Adipocyte (in vitro differentiated cells): ENCODE results near the gene TDRD12.
"Not testable (repeated sequence)": the region's sequence is repeated elsewhere in the genome, so short reads cannot be mapped to it uniquely, and the experiment has no call there.

Experiments used
- DNase-seq: peaks from one replicate; pipeline ENCODE4 v3.0.0-alpha.2; 2015; ENCODE audit warnings: low read depth
- H3K27me3 ChIP-seq: replicated peaks from 2 replicates; pipeline ENCODE4 v1.7.0; 2013; ENCODE audit warnings: mild to moderate bottlenecking, low read length, moderate library complexity; ENCODE audit not compliant: control insufficient read depth, insufficient read depth
- H3K36me3 ChIP-seq: 2 replicates; pipeline ENCODE4 v1.7.0; 2013; ENCODE audit warnings: low read length, mild to moderate bottlenecking, moderate library complexity; ENCODE audit not compliant: control insufficient read depth, insufficient read depth, severe bottlenecking
- H3K4me1 ChIP-seq: 2 replicates; pipeline ENCODE4 v1.7.0; 2013; ENCODE audit warnings: mild to moderate bottlenecking, low read length, moderate library complexity; ENCODE audit not compliant: control insufficient read depth, insufficient read depth
- H3K4me3 ChIP-seq: 2 replicates; pipeline ENCODE4 v1.7.0; 2013; ENCODE audit warnings: mild to moderate bottlenecking, low read length, moderate library complexity
- H3K9ac ChIP-seq: 2 replicates; pipeline ENCODE4 v1.7.0; 2013; ENCODE audit warnings: mild to moderate bottlenecking, low read length, moderate library complexity
- H3K9me3 ChIP-seq: 2 replicates; pipeline ENCODE4 v1.7.0; 2013; ENCODE audit warnings: mild to moderate bottlenecking, low read length, moderate library complexity; ENCODE audit not compliant: control insufficient read depth

TDRD12 gene

GRCh38 chr19:32677657-32678056 is 41.9 kb upstream of the TDRD12 start:
- Histone ChIP-seq H3K9me3 (no peaks in the 10 kb centered on the region), H3K4me3 (no peak overlapping the region), H3K9ac (no peak overlapping the region), H3K36me3 (no peaks in the 10 kb centered on the region), H3K27me3 (peaks cover 3% of the 10 kb centered on the region), H3K4me1 (peaks cover 10% of the 10 kb centered on the region)
- no peak for DNase-seq

DNA sequence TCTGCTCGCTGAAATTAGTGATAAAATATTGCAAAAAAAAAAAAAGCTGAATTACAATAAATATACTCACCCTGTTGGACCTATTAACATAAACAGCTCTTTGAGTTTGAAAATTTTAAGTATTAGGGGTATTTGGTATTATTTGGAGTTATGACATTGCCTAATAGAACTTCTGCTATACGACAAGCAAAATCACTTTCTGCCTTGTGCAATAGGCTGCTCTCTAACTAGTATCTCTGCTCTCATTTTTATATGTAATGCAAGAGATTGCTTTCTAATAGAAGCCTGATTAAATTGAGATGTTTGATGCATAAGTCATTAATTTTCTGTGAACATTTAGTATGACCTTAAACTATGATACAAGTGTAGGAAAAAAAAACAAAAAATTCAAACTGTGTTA is 38.6 kb upstream of the TDRD12 start:
- no peak for DNase-seq
- H3K4me3 ChIP-seq: no peak overlapping the region
- H3K27me3 ChIP-seq: peaks cover 3% of the 10 kb centered on the region
- no peak overlapping the region for H3K9ac ChIP-seq
- no peaks in the 10 kb centered on the region for H3K36me3 ChIP-seq
- H3K4me1 ChIP-seq: no peaks in the 10 kb centered on the region
- no peaks in the 10 kb centered on the region for H3K9me3 ChIP-seq

DNA sequence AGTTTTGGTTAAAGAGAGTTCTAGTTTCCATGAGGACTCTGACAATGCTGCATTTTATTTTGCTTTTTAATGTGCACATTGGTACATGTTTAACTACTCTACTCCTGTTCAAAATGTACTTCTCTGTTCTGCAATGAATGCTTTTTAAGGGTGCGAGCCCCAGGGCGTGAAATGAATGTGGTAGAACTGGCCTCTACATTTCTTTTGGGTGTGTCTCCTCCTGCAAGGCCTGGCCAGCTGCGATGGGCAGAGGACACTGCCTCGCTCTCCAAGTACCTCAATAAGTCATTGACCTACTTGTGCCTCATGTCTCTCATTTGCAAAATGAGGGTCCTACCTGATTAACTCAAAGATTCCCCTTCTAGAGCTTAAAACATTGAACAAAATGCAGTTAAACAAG is 37.2 kb upstream of the TDRD12 start:
- H3K9ac ChIP-seq: no peak overlapping the region

GRCh38 chr19:32686847-32687475 is 32.6 kb upstream of the TDRD12 start:
- no peaks in the 10 kb centered on the region for H3K27me3 ChIP-seq
- no peak overlapping the region for H3K4me3 ChIP-seq
- H3K4me1 ChIP-seq: peaks cover 17% of the 10 kb centered on the region
- DNase-seq: no peak
- H3K36me3 ChIP-seq: no peaks in the 10 kb centered on the region
- H3K9me3 ChIP-seq: no peaks in the 10 kb centered on the region
- no peak overlapping the region for H3K9ac ChIP-seq

More for the DNA sequence above, 37.2 kb upstream of the TDRD12 start:
- Histone ChIP-seq H3K9me3 (no peaks in the 10 kb centered on the region), H3K4me1 (no peaks in the 10 kb centered on the region), H3K4me3 (no peak overlapping the region), H3K27me3 (no peaks in the 10 kb centered on the region), H3K36me3 (no peaks in the 10 kb centered on the region)
- no peak for DNase-seq

DNA sequence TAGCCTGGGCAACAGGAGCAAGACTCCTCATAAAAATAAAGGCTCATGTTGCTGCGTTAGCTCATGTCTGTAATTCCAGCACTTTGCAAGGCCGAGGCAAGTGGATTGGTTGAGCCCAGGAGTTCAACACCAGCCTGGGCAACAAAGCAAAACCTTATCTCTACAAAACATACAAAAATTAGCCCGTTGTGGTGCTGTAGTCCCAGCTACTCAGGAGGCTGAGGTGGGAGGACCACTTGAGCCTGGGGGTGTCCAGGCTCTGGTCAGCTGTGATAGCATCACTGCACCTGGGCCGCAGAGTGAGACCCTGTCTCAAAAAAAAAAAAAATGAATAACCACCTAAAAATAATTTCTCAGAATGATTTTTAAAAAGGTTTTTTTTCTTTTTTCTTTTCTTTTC is 31.9 kb upstream of the TDRD12 start:
- Histone ChIP-seq H3K4me1 (peaks cover 19% of the 10 kb centered on the region), H3K9ac (no peak overlapping the region), H3K9me3 (no peaks in the 10 kb centered on the region), H3K36me3 (no peaks in the 10 kb centered on the region), H3K4me3 (no peak overlapping the region), H3K27me3 (no peaks in the 10 kb centered on the region)
- DNase-seq: no peak

DNA sequence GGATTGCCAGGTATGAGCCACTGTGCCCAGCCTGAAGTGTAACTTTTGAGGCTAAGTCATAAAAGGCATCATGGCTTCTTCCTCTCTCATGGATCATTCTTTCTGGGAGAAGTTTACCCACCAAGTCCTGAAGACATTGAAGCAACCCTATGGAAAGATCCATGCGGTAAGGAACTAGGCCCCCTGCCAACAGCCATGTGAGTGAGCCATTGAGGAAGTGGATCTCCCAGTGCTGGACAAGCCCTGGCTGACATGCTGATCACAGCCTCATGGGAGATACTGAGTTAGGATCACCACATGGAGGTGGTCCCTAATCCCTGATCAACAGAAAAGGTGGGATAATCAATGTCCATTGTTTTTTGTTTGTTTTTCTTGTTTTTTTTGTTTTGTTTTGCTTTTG is 31.3 kb upstream of the TDRD12 start:
- peaks cover 25% of the 10 kb centered on the region for H3K4me1 ChIP-seq
- no peaks in the 10 kb centered on the region for H3K36me3 ChIP-seq
- DNase-seq: no peak
- no peaks in the 10 kb centered on the region for H3K9me3 ChIP-seq
- H3K9ac ChIP-seq: no peak overlapping the region
- no peaks in the 10 kb centered on the region for H3K27me3 ChIP-seq
- H3K4me3 ChIP-seq: no peak overlapping the region

DNA sequence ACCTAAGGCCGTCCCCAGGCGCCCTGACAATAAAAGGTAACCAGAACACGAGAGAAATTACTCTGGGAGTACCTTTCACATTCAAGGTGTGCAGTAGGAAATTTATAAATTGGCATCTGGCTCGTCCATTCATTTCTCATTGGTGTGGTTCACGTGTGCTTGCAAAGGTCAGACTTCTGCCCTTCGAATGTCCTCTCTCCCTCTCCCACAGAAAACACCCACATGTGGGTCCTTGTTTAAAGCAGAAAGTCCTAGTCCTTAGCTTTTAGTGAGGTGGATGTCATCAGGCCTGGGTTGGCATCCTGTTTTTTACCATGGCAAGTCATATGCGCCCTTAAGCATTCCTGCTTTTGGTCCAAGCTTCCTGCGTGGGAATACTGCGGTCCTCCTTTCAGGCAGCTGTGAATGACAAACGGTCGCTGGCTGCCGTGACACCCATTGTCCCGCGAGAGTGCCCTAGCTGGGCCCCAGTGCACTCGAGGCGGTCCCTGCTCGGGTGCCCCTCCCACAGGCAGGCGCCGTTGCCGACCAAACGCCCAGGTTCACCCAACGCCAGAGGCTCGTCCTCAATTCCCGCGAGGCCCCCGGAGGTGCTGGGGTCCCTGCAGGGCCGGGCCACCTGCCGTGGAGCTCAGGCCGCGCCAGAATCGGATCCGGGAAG is 28.1 kb upstream of the TDRD12 start, which contains the start of gene NUDT19:
TSS of gene NUDT19 (plus strand) at position 531 of the 661 bp plus-strand sequence. CDS start 140 bp downstream, outside the sequence.
- peaks cover 41% of the 10 kb centered on the region for H3K4me1 ChIP-seq
- no peaks in the 10 kb centered on the region for H3K27me3 ChIP-seq
- H3K4me3 ChIP-seq: peak within 1 kb of the TSS; percentile 93
- no peaks in the 10 kb centered on the region for H3K9me3 ChIP-seq
- H3K9ac ChIP-seq: peak within 1 kb of the TSS; percentile 94
- peak; percentile 92 for DNase-seq
- H3K36me3 ChIP-seq: no peaks in the 10 kb centered on the region

- no peaks in the 10 kb centered on the region for H3K9me3 ChIP-seq
- no peaks in the 10 kb centered on the region for H3K27me3 ChIP-seq
- peak overlapping the region; percentile 94 for H3K9ac ChIP-seq
- DNase-seq: peak; percentile 68
- H3K36me3 ChIP-seq: no peaks in the 10 kb centered on the region
- peaks cover 48% of the 10 kb centered on the region for H3K4me1 ChIP-seq
- peak overlapping the region; percentile 93 for H3K4me3 ChIP-seq
Measured at GRCh38 chr19:32691952-32692726, 27.4 kb upstream of the TDRD12 start.

DNA sequence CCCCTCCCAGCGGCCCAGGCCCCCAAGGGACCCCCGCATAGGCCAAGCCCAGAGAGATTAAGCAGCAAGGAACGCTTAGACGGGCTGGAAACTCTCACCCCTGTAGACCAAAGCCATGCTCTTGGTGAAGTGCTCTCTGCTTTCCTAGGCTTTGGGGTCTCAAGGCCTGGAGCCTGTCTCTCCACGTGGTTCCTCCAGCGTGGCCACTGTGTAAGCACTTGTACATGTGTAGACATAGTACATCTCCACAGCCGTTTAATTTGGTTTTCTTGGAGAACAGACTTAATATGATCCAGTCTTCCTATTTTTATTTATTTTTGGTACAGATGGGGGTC is 26.9 kb upstream of the TDRD12 start:
- Histone ChIP-seq H3K4me3 (peak overlapping the region; percentile 93), H3K27me3 (no peaks in the 10 kb centered on the region), H3K4me1 (peaks cover 49% of the 10 kb centered on the region), H3K9ac (peak overlapping the region; percentile 94), H3K36me3 (no peaks in the 10 kb centered on the region), H3K9me3 (no peaks in the 10 kb centered on the region)
- DNase-seq: no peak

DNA sequence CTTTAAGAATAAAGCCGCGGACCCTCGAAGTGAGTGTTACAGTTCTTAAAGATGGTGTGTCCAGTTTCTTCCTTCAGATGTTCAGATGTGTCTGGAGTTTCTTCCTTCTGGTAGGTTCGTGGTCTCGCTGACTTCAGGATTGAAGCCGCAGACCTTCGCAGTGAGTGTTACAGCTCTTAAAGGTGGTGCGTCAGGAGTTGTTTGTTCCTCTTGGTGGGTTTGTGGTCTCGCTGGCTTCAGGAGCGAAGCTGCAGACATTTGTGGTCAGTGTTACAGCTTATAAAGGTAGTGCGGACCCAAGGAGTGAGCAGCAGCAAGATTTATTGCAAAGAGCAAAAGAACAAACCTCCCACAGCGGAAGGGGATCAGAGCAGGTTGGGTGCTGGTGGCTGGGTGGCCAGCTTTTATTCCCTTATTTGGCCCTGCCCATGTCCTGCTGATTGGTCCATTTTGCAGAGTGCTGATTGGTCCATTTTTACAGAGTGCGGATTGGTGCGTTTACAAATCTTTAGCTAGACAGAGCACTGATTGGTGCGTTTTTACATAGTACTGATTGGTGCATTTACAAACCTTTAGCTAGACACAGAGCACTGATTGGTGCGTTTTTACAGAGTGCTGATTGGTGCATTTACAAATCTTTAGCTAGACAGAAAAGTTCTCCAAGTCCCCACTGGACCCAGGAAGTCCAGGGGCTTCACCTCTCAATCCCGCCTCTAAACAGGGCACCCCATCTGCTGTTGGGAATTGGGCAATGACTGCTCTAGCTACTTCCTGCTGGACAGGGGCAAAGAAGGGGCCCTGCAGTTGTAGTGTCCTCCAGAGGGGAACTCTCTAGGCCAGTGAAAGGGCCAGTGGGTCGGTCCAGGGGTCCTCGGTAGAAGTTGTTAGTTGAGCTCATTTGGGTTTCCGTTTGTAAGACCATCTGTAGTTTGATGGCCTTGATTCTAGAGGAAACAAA is 26.1 kb upstream of the TDRD12 start:
- H3K9me3 ChIP-seq, DNase-seq, H3K27me3 ChIP-seq, H3K36me3 ChIP-seq: not testable (repeated sequence)
- Histone ChIP-seq H3K9ac (peak overlapping the region; percentile 94), H3K4me1 (peaks cover 49% of the 10 kb centered on the region), H3K4me3 (peak overlapping the region; percentile 93)
